ENCODE results near the gene HSD17B4. TPM values are rescaled to one million over a fixed set of nuclear protein-coding genes. Genes with fewer than 3 reads are reported as not detected.
"Not testable (repeated sequence)": the region's sequence is repeated elsewhere in the genome, so short reads cannot be mapped to it uniquely, and the experiment has no call there.

The HSD17B4 gene
- total RNA-seq, 1 experiment from 2014 or later = 142 TPM

- DNase-seq (ENCODE audit: low read depth, low spot score) = no peak
- H4K20me1 ChIP-seq (ENCODE audit: insufficient read depth) = no peaks in the 10 kb centered on the region
- ChIA-PET POLR2A (no interaction called here), CTCF (no interaction called here), RAD21 (ENCODE audit: low non-redundant PET in 1 of 2, low total read pairs in 2 of 2, uncharacterized antibody in 2 of 2, unreplicated experiment in 2 of 2) (no interaction called here)
- H3K9me3 ChIP-seq (ENCODE audit: control insufficient read depth in 1 of 2, insufficient read depth in 1 of 2, low read depth in 1 of 2, low read length in 2 of 2) = no peaks in the 10 kb centered on the region
- no peaks in the 10 kb centered on the region for H3K36me3 ChIP-seq (ENCODE audit: control insufficient read depth in 1 of 2, insufficient read depth in 2 of 2, low read length in 2 of 2)
- TF ChIP-seq ZFX (IDR thresholded peaks at IDR 0.05) (no peak), POLR2AphosphoS5 (IDR thresholded peaks at IDR 0.05; ENCODE audit: low read depth, low read length) (no peak), SIN3A (IDR thresholded peaks at IDR 0.05; ENCODE audit: low read depth) (no peak), FOSL1 (IDR thresholded peaks at IDR 0.05; ENCODE audit: low read depth) (no peak), CEBPB (IDR thresholded peaks at IDR 0.05; ENCODE audit: low read depth) (no peak), EGR1 (IDR thresholded peaks at IDR 0.05; ENCODE audit: low read depth) (no peak), SRF (IDR thresholded peaks at IDR 0.05; ENCODE audit: low read depth) (no peak), CBX3 (IDR thresholded peaks at IDR 0.05; ENCODE audit: low read depth) (no peak), RAD21 (IDR thresholded peaks at IDR 0.05; ENCODE audit: low read depth) (no peak), ELF1 (IDR thresholded peaks at IDR 0.05; ENCODE audit: borderline replicate concordance, low read depth) (no peak), JUND (IDR thresholded peaks at IDR 0.05) (no peak), ZBTB33 (IDR thresholded peaks at IDR 0.05; ENCODE audit: extremely low read depth, insufficient replicate concordance, low read length) (no peak)
- peaks cover 0 to 13% of the 10 kb centered on the region in 2 experiments; a peak in 2 of 4 replicates for H3K4me1 ChIP-seq (ENCODE audit: control insufficient read depth in 1 of 2, insufficient read depth in 2 of 2, low read length in 2 of 2)
- no peaks in the 10 kb centered on the region for H3K9me2 ChIP-seq (ENCODE audit: insufficient read depth)
- BruUV-seq (replicated peaks) = no TSS peak
- H3K79me2 ChIP-seq (ENCODE audit: insufficient read depth, low read length) = peaks cover 14% of the 10 kb centered on the region; the same call in 1 of the 2 replicates
- H2AFZ ChIP-seq (ENCODE audit: low read depth, low read length, poor library complexity, severe bottlenecking) = no peak overlapping the region
- no peaks in the 10 kb centered on the region for H3K27me3 ChIP-seq (ENCODE audit: insufficient read depth, low read length)
- H3K4me2 ChIP-seq (ENCODE audit: low read length) = no peak overlapping the region
- ATAC-seq = no peak
- H3K4me3 ChIP-seq (replicated peaks in 1 of 2; ENCODE audit: low read depth in 1 of 2, low read length in 2 of 2) = no peak overlapping the region
- no peak overlapping the region for H3K9ac ChIP-seq (ENCODE audit: low read length)
- intact Hi-C loops (cut with micrococcal nuclease) = no loop called here
- H3K27ac ChIP-seq (ENCODE audit: low read depth, low read length) = no peak overlapping the region
Measured at GRCh38 chr5:119449882-119450281, 2.4 kb upstream of the HSD17B4 start.

- H3K27ac ChIP-seq (ENCODE audit: low read depth, low read length); H3K9me3 ChIP-seq (ENCODE audit: control insufficient read depth in 1 of 2, insufficient read depth in 1 of 2, low read depth in 1 of 2, low read length in 2 of 2); DNase-seq (ENCODE audit: low read depth, low spot score); RAD21 ChIA-PET (ENCODE audit: low non-redundant PET in 1 of 2, low total read pairs in 2 of 2, uncharacterized antibody in 2 of 2, unreplicated experiment in 2 of 2); H3K9ac ChIP-seq (ENCODE audit: low read length); H3K36me3 ChIP-seq (ENCODE audit: control insufficient read depth in 1 of 2, insufficient read depth in 2 of 2, low read length in 2 of 2); H3K4me3 ChIP-seq (replicated peaks in 1 of 2; ENCODE audit: low read depth in 1 of 2, low read length in 2 of 2); BruUV-seq (replicated peaks); intact Hi-C loops (cut with micrococcal nuclease); H4K20me1 ChIP-seq (ENCODE audit: insufficient read depth); ATAC-seq; CTCF ChIA-PET; H3K4me2 ChIP-seq (ENCODE audit: low read length); H3K9me2 ChIP-seq (ENCODE audit: insufficient read depth); H2AFZ ChIP-seq (ENCODE audit: low read depth, low read length, poor library complexity, severe bottlenecking); H3K27me3 ChIP-seq (ENCODE audit: insufficient read depth, low read length); POLR2A ChIA-PET: not testable (repeated sequence)
- Histone ChIP-seq H3K4me1 (ENCODE audit: control insufficient read depth in 1 of 2, insufficient read depth in 2 of 2, low read length in 2 of 2) (peaks cover 0 to 13% of the 10 kb centered on the region in 2 experiments; a peak in 2 of 4 replicates), H3K79me2 (ENCODE audit: insufficient read depth, low read length) (peaks cover 14% of the 10 kb centered on the region; the same call in 1 of the 2 replicates)
Measured at GRCh38 chr5:119450627-119451026, 1.7 kb upstream of the HSD17B4 start.

Data from HCT116 (cell line).